Keratinocyte (primary cell): Measurements from ENCODE around the gene CHN2. TPM values are rescaled to one million over a fixed set of nuclear protein-coding genes. Genes with fewer than 3 reads are reported as not detected.

Source experiments
- DNase-seq: peaks from one replicate; pipeline ENCODE4 v3.0.0-alpha.2; 2011; ENCODE audit warnings: low read depth, missing footprints, low spot score
- FAIRE-seq: peaks from 2 replicates; lab custom pipeline; 2011; peaks lifted over from hg19 to GRCh38; lab: Jason Lieb, UNC
- H2AFZ ChIP-seq: 2 replicates; pipeline ENCODE4 v1.6.0; 2012; ENCODE audit warnings: low read length, control low read depth, inconsistent platforms; ENCODE audit not compliant: control insufficient read depth
- H3K27ac ChIP-seq: 2 replicates; pipeline ENCODE4 v1.5.1; 2011; ENCODE audit warnings: low read length; ENCODE audit not compliant: control insufficient read depth, insufficient read depth
- H3K27me3 ChIP-seq: 3 replicates; pipeline ENCODE4 v1.6.0; 2011; ENCODE audit warnings: low read length; ENCODE audit not compliant: control insufficient read depth, insufficient read depth; ENCODE audit errors: extremely low read depth
- H3K36me3 ChIP-seq, 2 experiments: 2 replicates in 1 of 2; 3 replicates in 1 of 2; pipeline ENCODE4 v1.5.1; 2011; ENCODE audit warnings: low read length in 2 of 2, mild to moderate bottlenecking in 1 of 2; ENCODE audit not compliant: control insufficient read depth in 2 of 2, insufficient read depth in 2 of 2; ENCODE audit errors: extremely low read depth in 1 of 2
- H3K4me1 ChIP-seq: 3 replicates; pipeline ENCODE4 v1.5.1; 2011; ENCODE audit warnings: low read length; ENCODE audit not compliant: control insufficient read depth, insufficient read depth; ENCODE audit errors: extremely low read depth
- H3K4me2 ChIP-seq: 3 replicates; pipeline ENCODE4 v1.6.0; 2011; ENCODE audit warnings: low read depth, low read length; ENCODE audit not compliant: control insufficient read depth, insufficient read depth; ENCODE audit errors: extremely low read depth
- H3K4me3 ChIP-seq, 3 experiments: fragments of 200-600 bp in 1 of 3; sonication (generic) in 1 of 3; 2 replicates in 2 of 3; 3 replicates in 1 of 3; pipeline ENCODE4 v1.5.1; 2011 to 2016; ENCODE audit warnings: low read length in 3 of 3, mild to moderate bottlenecking in 3 of 3, control low read depth in 2 of 3, inconsistent platforms in 1 of 3, low read depth in 1 of 3, mixed read lengths in 1 of 3, mixed run types in 1 of 3, moderate library complexity in 1 of 3; ENCODE audit not compliant: control insufficient read depth in 2 of 3, insufficient read depth in 2 of 3; ENCODE audit errors: extremely low read depth in 1 of 3
- H3K79me2 ChIP-seq: 2 replicates; pipeline ENCODE4 v1.6.0; 2012; ENCODE audit warnings: low read length; ENCODE audit not compliant: control insufficient read depth, insufficient read depth
- H3K9ac ChIP-seq: 3 replicates; pipeline ENCODE4 v1.6.0; 2011; ENCODE audit warnings: low read length; ENCODE audit not compliant: control insufficient read depth, insufficient read depth; ENCODE audit errors: extremely low read depth
- H3K9me1 ChIP-seq: 3 replicates; pipeline ENCODE4 v1.6.0; 2011; ENCODE audit warnings: low read length; ENCODE audit not compliant: control insufficient read depth, insufficient read depth; ENCODE audit errors: extremely low read depth
- H3K9me3 ChIP-seq: 2 replicates; pipeline ENCODE4 v1.5.1; 2012; ENCODE audit warnings: low read depth, low read length; ENCODE audit not compliant: control insufficient read depth
- H4K20me1 ChIP-seq: 3 replicates; pipeline ENCODE4 v1.6.0; 2011; ENCODE audit warnings: low read length; ENCODE audit not compliant: control insufficient read depth, insufficient read depth; ENCODE audit errors: extremely low read depth
- EZH2 ChIP-seq: IDR thresholded peaks from one replicate; pipeline ENCODE4 v1.6.1; 2012; ENCODE audit warnings: inconsistent platforms, mild to moderate bottlenecking, low read length, moderate library complexity
- dilution Hi-C: fragments of 300-500 bp; cut with MboI; formaldehyde crosslinking; loops from one replicate; pipeline ENCODE4 v1.7.0; 2020; ENCODE audit warnings: low sequenced_read_pairs; ENCODE audit not compliant: extremely low pct_ligation_motif_present
- polyA plus RNA-seq, 5 experiments: library from polyadenylated mRNA; depleted of rRNA in 3 of 5; stranded (reverse) in 3 of 5; stranded (forward) in 1 of 5; unstranded in 1 of 5; fragments of >200 nt; gene quantifications; 1 replicate in 1 of 5; 2 replicates in 3 of 5; 3 replicates in 1 of 5; pipeline versions ENCODE4 v1.2.1 to v1.2.3, GENCODE V29; 2011 to 2012; ENCODE audit warnings: missing spikeins in 2 of 5, low read depth in 1 of 5, low replicate concordance in 1 of 5
- TF ChIP-seq, protein P1 (sequence below), 3 experiments: IDR thresholded peaks in 1 of 3; conservative IDR thresholded peaks in 1 of 3; optimal IDR thresholded peaks in 1 of 3; 2 replicates in 2 of 3; 3 replicates in 1 of 3; pipeline versions ENCODE3 to v1.5.1; 2011; ENCODE audit warnings: low read length in 3 of 3, mild to moderate bottlenecking in 3 of 3, moderate library complexity in 2 of 3, control low read depth in 1 of 3, inconsistent platforms in 1 of 3; ENCODE audit not compliant: insufficient read depth in 2 of 3; ENCODE audit errors: extremely low read depth in 1 of 3

Gene CHN2
- polyA plus RNA-seq, 1 donor (not counting 4 experiments of a cell fraction or from before 2014, with no cell fraction given), result 1.8 TPM

DNA sequence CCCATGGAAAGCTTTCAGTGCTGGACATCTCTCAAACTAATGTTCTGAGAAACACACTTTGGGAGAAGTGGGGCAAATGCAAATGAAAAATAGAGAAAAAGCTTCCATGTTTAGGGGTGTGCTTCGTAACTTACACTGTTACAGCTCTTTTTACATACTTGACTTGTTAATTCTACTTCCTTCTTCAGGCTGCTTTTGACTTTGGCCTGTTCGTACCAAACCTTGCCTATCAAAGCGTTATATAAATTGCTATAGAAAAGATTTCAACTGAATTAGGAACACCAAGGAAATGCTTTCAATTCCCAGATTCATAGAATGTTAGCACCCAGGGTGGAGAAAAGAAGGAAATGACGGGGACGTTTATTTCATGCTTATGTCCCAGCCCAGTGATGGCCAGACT, 228.3 kb downstream of the CHN2 start:
- DNase-seq (no peak), FAIRE-seq (no peak)
- Histone ChIP-seq H3K36me3 (no peaks in the 10 kb centered on the region), H3K9ac (no peak overlapping the region), H3K4me2 (no peak overlapping the region), H2AFZ (no peak overlapping the region), H3K79me2 (no peaks in the 10 kb centered on the region), H3K4me1 (no peaks in the 10 kb centered on the region), H3K9me3 (no peaks in the 10 kb centered on the region), H3K27ac (no peak overlapping the region), H3K9me1 (no peaks in the 10 kb centered on the region), H4K20me1 (no peaks in the 10 kb centered on the region), H3K27me3 (no peaks in the 10 kb centered on the region), H3K4me3 (no peak overlapping the region)
- TF ChIP-seq EZH2, result no peak
- TF ChIP-seq, protein P1, sequence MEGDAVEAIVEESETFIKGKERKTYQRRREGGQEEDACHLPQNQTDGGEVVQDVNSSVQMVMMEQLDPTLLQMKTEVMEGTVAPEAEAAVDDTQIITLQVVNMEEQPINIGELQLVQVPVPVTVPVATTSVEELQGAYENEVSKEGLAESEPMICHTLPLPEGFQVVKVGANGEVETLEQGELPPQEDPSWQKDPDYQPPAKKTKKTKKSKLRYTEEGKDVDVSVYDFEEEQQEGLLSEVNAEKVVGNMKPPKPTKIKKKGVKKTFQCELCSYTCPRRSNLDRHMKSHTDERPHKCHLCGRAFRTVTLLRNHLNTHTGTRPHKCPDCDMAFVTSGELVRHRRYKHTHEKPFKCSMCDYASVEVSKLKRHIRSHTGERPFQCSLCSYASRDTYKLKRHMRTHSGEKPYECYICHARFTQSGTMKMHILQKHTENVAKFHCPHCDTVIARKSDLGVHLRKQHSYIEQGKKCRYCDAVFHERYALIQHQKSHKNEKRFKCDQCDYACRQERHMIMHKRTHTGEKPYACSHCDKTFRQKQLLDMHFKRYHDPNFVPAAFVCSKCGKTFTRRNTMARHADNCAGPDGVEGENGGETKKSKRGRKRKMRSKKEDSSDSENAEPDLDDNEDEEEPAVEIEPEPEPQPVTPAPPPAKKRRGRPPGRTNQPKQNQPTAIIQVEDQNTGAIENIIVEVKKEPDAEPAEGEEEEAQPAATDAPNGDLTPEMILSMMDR (optimal IDR thresholded peaks at IDR 0.05 in 1 of 3, IDR thresholded peaks at IDR 0.05 in 1 of 3, conservative IDR thresholded peaks at IDR 0.05 in 1 of 3; ENCODE audit: extremely low read depth in 1 of 3, insufficient read depth in 2 of 3, low read length in 3 of 3), result no peak
- dilution Hi-C loops, result no loop called here

GRCh38 chr7:29424295-29424983, 229.9 kb downstream of the CHN2 start:
- no peaks in the 10 kb centered on the region for H3K27me3 ChIP-seq
- no peaks in the 10 kb centered on the region for H4K20me1 ChIP-seq
- H3K79me2 ChIP-seq, result no peaks in the 10 kb centered on the region
- no peak overlapping the region for H3K4me2 ChIP-seq
- dilution Hi-C loops, result no loop called here
- no peak overlapping the region for H3K9ac ChIP-seq
- no peak overlapping the region for H3K4me3 ChIP-seq
- H3K9me3 ChIP-seq, result no peaks in the 10 kb centered on the region
- no peaks in the 10 kb centered on the region for H3K4me1 ChIP-seq
- DNase-seq (no peak), FAIRE-seq (no peak)
- H2AFZ ChIP-seq, result no peak overlapping the region
- no peaks in the 10 kb centered on the region for H3K36me3 ChIP-seq
- TF ChIP-seq EZH2, result no peak
- TF ChIP-seq, protein P1 (optimal IDR thresholded peaks at IDR 0.05 in 1 of 3, IDR thresholded peaks at IDR 0.05 in 1 of 3, conservative IDR thresholded peaks at IDR 0.05 in 1 of 3; ENCODE audit: extremely low read depth in 1 of 3, insufficient read depth in 2 of 3, low read length in 3 of 3), result no peak
- no peak overlapping the region for H3K27ac ChIP-seq
- no peaks in the 10 kb centered on the region for H3K9me1 ChIP-seq
